Measurements from ENCODE around the gene CLSTN2. TPM values are rescaled to one million over a fixed set of nuclear protein-coding genes. Genes with fewer than 3 reads are reported as not detected.

The CLSTN2 gene
- total and polyA plus RNA-seq, 2 of the 13 experiments (the other 11 are each of a cell fraction or from before 2014, with no cell fraction given), result not detected

DNA sequence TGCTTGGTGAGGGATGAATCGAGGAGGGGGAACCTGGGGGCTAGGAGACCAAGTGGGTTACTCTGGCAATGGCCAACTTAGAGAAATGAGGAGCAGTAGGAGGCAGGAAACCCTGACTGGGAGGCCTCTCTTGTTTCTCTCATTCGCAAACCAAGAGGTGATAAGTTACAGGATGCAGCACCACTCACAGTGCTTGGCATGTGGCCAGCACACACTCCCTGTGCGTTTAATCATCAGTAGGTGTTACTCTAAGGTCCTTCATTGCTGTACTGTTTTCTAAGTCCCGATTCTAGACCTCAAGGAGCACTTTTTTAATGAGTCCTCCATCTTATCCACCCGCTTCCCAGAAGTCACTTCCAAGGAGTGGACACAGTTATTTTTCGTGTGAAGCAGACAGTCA, 428.8 kb downstream of the CLSTN2 start (continued):
- TF ChIP-seq, protein P1, sequence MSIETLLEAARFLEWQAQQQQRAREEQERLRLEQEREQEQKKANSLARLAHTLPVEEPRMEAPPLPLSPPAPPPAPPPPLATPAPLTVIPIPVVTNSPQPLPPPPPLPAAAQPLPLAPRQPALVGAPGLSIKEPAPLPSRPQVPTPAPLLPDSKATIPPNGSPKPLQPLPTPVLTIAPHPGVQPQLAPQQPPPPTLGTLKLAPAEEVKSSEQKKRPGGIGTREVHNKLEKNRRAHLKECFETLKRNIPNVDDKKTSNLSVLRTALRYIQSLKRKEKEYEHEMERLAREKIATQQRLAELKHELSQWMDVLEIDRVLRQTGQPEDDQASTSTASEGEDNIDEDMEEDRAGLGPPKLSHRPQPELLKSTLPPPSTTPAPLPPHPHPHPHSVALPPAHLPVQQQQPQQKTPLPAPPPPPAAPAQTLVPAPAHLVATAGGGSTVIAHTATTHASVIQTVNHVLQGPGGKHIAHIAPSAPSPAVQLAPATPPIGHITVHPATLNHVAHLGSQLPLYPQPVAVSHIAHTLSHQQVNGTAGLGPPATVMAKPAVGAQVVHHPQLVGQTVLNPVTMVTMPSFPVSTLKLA (IDR thresholded peaks at IDR 0.05), result no peak
- TF ChIP-seq PLRG1 (conservative IDR thresholded peaks at IDR 0.05) (no peak), NKX3-1 (CRISPR knock-in tag; IDR thresholded peaks at IDR 0.05) (no peak), RFXANK (CRISPR knock-in tag; IDR thresholded peaks at IDR 0.05) (no peak), STAT5B (CRISPR knock-in tag; IDR thresholded peaks at IDR 0.05) (no peak), SRSF1 (optimal IDR thresholded peaks at IDR 0.05; ENCODE audit: low read depth, low read length) (no peak)

GRCh38 chr3:140365872-140366697, 431.1 kb downstream of the CLSTN2 start:
- no TSS peak for BruUV-seq (replicated peaks)
- TF ChIP-seq ZSCAN9 (CRISPR knock-in tag; IDR thresholded peaks at IDR 0.05; ENCODE audit: borderline replicate concordance) (no peak), KLF15 (CRISPR knock-in tag; IDR thresholded peaks at IDR 0.05; ENCODE audit: borderline replicate concordance) (no peak), ZNF589 (CRISPR knock-in tag; conservative IDR thresholded peaks at IDR 0.05) (no peak), KLF9 (CRISPR knock-in tag; IDR thresholded peaks at IDR 0.05; ENCODE audit: low read depth) (no peak), ZNF75D (CRISPR knock-in tag; IDR thresholded peaks at IDR 0.05; ENCODE audit: borderline replicate concordance) (no peak)
- TF ChIP-seq, protein P2, sequence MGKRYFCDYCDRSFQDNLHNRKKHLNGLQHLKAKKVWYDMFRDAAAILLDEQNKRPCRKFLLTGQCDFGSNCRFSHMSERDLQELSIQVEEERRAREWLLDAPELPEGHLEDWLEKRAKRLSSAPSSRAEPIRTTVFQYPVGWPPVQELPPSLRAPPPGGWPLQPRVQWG (CRISPR knock-in tag; IDR thresholded peaks at IDR 0.05; ENCODE audit: borderline replicate concordance, low read depth), result no peak
- TF ChIP-seq, protein P3, sequence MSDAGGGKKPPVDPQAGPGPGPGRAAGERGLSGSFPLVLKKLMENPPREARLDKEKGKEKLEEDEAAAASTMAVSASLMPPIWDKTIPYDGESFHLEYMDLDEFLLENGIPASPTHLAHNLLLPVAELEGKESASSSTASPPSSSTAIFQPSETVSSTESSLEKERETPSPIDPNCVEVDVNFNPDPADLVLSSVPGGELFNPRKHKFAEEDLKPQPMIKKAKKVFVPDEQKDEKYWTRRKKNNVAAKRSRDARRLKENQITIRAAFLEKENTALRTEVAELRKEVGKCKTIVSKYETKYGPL (CRISPR knock-in tag; IDR thresholded peaks at IDR 0.05), result no peak

More at GRCh38 chr3:140365872-140366697, 431.1 kb downstream of the CLSTN2 start:
- ChIA-PET CTCF (ENCODE audit: low intra/inter-chr PET ratio, low total read pairs) (no interaction called here), POLR2A (no interaction called here)
- DNase-seq (ENCODE audit: low spot score) (no peak), FAIRE-seq (no peak), ATAC-seq (no peak)
- Histone ChIP-seq H3K9me3 (ENCODE audit: low read length) (no peaks in the 10 kb centered on the region), H3K4me3 (replicated peaks in 1 of 3; ENCODE audit: insufficient read depth in 1 of 3, low read depth in 2 of 3, low read length in 3 of 3) (no peak overlapping the region), H3K9ac (ENCODE audit: insufficient read depth, low read depth, low read length) (no peak overlapping the region), H3K27ac (ENCODE audit: extremely low read length, insufficient read depth, low read length) (no peak overlapping the region), H3K79me2 (ENCODE audit: insufficient read depth, low read length) (no peaks in the 10 kb centered on the region), H3K4me2 (ENCODE audit: low read depth, low read length) (no peak overlapping the region), H2AFZ (ENCODE audit: low read length) (no peak overlapping the region), H3K4me1 (ENCODE audit: insufficient read depth, low read length) (no peaks in the 10 kb centered on the region), H4K20me1 (ENCODE audit: insufficient read depth, low read length) (no peaks in the 10 kb centered on the region), H3K36me3 (replicated peaks in 1 of 2; ENCODE audit: control insufficient read depth in 1 of 2, insufficient read depth in 2 of 2, low read length in 2 of 2) (no peaks in the 10 kb centered on the region), H3K27me3 (ENCODE audit: control insufficient read depth in 1 of 2, insufficient read depth in 2 of 2, low read length in 2 of 2) (no peaks in the 10 kb centered on the region; a peak in 2 of 5 replicates)
- intact Hi-C loops (cut with micrococcal nuclease; ENCODE audit: unreplicated experiment), result no loop called here
- in situ Hi-C loops (cut with HindIII; ENCODE audit: extremely low pct_ligation_motif_present, low pct_unique_long_range_greater_than_20kb), result no loop called here
- 20% methylated on average over 4 of the region's 9 CpGs for WGBS (ENCODE audit: low lambda C conversion rate)
